ENCODE data around the gene MTRF1L.
A peak's percentile ranks its signal among the peaks of the same experiment; 100 is the strongest.

Gene MTRF1L

GRCh38 chr6:153002613-153003365, at the start of gene MTRF1L:
MTRF1L (minus strand) TSS chr6:153002709; CDS start chr6:153002685, 24 bp downstream.
- peak; percentile 92 for DNase-seq (ENCODE audit: low read depth)

GRCh38 chr6:153051801-153052200, 49.3 kb upstream of the MTRF1L start:
- no peak for DNase-seq (ENCODE audit: low read depth)

- DNase-seq (ENCODE audit: low read depth): no peak
Measured at GRCh38 chr6:153048631-153049030, 46.1 kb upstream of the MTRF1L start.

DNA sequence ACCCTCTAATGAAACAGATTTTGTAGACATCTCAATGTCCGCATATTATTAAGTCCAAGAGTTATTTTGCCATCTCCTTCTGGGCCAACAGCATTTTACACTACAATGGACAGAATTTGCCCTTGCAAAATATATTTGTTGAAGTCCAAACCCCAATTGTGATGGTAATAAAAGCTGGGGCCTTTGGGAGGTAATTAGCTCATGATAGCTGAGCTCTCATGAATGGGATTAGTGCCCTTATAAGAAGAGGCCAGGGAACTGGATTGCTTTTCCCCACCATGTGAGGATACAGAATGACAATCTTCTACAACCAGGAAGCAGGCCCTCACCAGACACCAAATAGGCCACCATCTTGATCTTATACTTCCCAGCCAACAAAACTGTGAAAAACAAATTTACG, 44.9 kb upstream of the MTRF1L start:
- no peak for DNase-seq (ENCODE audit: low read depth)

- DNase-seq (ENCODE audit: low read depth): no peak
Measured at GRCh38 chr6:153045271-153045670, 42.8 kb upstream of the MTRF1L start.

GRCh38 chr6:153044295-153044694, 41.8 kb upstream of the MTRF1L start:
- DNase-seq (ENCODE audit: low read depth): no peak

- no peak for DNase-seq (ENCODE audit: low read depth)
Measured at GRCh38 chr6:153043719-153044118, 41.2 kb upstream of the MTRF1L start.

- DNase-seq (ENCODE audit: low read depth): peak; percentile 69
Measured at GRCh38 chr6:153038378-153039057, 36.0 kb upstream of the MTRF1L start.

DNA sequence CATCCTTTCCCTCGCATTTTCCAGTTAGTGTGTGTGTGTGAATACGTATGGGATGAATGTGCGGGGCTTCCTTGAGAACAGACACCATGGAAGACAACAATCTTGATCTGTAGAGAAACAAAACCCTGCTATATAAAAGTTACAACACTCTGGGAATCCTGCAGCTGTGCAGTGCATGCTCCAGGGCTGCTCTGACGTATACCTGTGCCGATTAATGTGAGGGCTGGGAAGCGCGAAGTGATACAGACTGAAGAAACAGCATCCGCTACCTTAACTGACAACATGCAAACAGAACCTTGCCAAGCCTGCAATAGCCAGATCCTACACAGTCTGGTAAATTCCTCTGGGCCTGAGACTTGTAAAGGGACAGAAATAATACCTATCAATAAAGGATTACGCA, 31.6 kb upstream of the MTRF1L start:
- no peak for DNase-seq (ENCODE audit: low read depth)

DNA sequence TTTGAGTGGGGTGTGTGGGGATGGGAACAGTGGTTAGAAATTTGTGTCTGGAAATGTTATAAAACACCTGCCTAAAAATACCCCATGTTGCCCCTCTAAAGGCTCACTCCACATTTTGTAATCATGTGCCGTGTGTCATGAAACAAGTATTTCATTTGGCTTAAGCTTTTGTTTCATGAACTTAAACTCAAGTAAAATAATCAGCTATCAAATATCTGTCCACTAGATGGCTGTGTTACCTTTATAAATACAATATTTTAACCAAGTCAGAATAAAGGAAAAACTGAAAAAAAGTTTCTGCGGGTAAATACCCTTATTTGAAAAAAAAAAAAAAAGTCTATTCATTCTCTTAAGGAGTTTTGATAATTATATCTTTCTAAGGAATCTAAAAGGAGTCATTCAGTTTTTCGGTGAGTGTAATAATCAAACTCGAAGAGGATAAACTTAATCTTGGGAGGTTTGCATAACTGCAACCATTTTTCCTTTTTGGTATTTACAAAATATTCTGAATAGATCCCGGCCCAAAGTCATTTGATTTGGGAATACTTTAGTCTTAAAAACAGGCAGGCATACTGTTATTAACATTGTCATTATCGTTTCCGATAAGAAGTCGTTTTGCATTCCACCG, 29.9 kb upstream of the MTRF1L start:
- DNase-seq (ENCODE audit: low read depth): peak; percentile 59

- DNase-seq (ENCODE audit: low read depth): no peak
Measured at GRCh38 chr6:153031335-153031955, 28.9 kb upstream of the MTRF1L start.

GRCh38 chr6:153028963-153029362, 26.5 kb upstream of the MTRF1L start:
- no peak for DNase-seq (ENCODE audit: low read depth)

GRCh38 chr6:153028286-153028685, 25.8 kb upstream of the MTRF1L start:
- DNase-seq (ENCODE audit: low read depth): no peak

DNA sequence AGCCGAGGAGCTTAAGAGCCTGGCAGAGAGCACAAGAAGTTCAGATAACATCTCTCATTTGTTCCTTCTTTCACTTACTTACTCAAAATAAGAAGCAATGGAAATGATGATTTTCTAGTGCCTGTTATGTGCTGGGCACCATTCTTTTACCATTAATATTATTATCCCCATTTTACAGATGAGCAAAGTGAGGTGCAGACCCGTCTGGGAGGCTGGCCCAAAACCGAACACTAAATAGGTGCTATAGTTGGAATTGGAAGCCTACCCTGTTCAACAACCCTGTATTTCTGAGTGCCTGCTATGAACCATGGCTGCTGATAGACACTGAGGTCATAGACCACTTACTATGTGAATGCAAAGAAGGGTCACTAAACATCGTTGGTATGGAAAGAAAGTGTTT, 25.0 kb upstream of the MTRF1L start:
- no peak for DNase-seq (ENCODE audit: low read depth)

GRCh38 chr6:153024709-153025017, 22.2 kb upstream of the MTRF1L start:
- no peak for DNase-seq (ENCODE audit: low read depth)

DNA sequence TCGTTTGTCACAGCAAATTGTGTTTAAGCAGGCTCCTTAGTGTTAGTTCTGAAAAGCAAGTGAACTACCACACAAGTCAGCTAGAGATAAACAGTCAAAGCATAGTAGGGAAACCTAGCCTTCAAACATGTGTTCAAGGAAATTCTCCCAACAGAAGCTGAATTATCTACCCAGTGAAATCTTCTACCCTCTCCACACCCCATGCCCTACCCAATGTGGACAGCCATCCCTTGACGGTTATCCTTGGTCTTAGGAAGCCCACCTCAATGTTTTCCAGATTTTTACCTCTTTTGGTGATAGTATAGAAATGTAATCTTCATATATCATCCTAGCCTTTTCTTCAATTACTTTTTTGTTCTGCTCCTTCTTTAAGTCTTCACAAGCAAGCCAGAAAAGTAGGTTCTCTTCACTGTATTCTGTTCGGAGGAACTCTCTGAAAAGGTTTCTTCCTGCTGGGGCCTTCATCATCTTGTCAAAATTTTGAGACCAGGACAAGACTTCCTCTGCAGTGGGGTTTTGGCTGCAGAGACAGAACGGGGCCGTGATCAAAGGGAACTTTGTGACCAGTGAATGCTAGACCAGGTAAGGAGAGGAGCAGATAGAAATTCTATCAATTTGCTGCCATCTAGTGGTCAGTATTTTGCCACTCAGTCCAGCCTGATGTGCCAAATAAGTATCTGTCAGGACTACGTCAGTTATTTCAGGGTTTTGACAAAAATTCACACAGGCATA, 21.6 kb upstream of the MTRF1L start:
- peak; percentile 31 for DNase-seq (ENCODE audit: low read depth)

DNA sequence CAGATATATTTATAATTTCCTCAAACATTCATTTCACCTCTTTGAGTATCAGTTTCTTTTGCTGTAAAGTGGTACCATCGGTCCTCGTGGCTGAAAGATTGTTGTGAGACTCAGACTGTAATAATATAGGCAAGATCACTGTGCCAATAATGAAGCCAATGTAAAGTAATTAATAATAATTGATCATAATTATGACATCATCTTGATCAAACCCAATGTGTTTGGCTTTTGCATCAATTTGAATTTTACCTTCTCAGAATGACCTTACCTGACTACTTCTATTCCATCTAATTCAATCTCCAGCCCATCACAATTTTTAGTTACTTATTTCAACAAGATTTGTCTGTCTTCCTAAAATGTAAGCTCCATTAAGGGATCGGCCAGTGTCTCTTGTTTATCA, 15.8 kb upstream of the MTRF1L start:
- DNase-seq (ENCODE audit: low read depth): no peak

DNA sequence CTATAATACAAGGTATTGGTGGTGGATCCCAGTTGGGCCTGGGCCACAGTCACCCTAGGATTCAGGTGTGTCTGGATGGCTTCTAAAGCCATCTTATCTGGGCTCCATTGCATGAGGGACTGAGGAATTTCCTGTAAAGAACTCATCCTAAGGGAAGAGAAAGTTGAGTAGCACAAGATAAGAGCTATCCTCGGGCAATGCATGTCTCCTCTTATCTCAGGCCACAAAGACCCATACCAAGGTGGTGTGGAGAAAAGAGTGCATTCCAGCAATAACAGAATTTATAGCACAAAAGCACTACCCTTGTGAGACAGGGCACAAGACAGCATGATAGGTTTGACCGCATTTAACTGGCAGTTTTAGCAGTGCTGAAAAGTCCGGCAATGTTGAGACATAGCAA, 14.3 kb upstream of the MTRF1L start:
- no peak for DNase-seq (ENCODE audit: low read depth)

- no peak for DNase-seq (ENCODE audit: low read depth)
Measured at GRCh38 chr6:153015094-153015640, 12.7 kb upstream of the MTRF1L start.

DNA sequence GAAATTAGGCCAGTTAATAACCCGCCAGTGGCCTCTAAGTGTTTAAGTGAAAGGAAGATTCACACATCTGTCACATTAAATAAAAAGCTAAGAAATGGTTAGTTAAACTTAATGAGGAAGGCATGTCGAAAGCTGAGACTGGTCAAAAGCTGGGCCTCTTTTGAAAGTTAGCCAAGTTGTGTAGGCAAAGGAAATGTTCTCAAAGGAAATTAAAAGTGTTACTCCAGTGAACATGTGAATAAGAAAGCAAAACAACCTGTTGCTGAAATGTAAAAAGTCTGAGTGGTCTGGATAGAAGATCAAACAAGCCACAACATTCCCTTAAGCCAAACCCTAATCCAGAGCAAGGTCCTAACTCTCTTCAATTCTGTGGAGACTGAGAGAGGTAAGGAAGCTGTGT, 10.9 kb upstream of the MTRF1L start:
- DNase-seq (ENCODE audit: low read depth): no peak

DNA sequence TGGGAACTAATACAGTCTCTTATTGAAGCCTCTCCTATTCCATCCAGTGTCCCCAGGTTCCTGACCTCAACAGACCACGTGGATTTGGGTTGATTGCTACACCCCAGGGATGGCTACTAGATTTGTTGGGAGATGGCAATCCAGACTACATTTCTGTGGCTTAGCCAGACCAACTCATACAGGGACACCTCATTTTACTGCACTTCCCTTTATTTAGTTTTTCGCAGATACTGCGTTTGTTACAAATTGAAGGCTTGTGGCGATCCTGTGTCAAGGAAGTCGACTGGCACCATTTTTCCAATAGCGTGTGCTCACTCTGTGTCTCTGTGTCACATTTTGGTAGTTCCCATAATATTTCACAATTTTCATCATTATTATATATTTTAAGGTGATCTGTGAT, 10.3 kb upstream of the MTRF1L start:
- no peak for DNase-seq (ENCODE audit: low read depth)

GRCh38 chr6:153003366-153003690, 819 bp upstream of the MTRF1L start:
- no peak for DNase-seq (ENCODE audit: low read depth)

All from stromal cell of bone marrow (primary cell).